Endodermal cell (in vitro differentiated cells): ENCODE measurements around the gene SLC5A2. TPM values are rescaled to one million over a fixed set of nuclear protein-coding genes. Genes with fewer than 3 reads are reported as not detected.
"Not testable (repeated sequence)": the region's sequence is repeated elsewhere in the genome, so short reads cannot be mapped to it uniquely, and the experiment has no call there.

Source experiments
- DNase-seq: peaks from one replicate; pipeline ENCODE4 v3.0.0-alpha.2; 2017
- H3K27ac ChIP-seq: 2 replicates; pipeline ENCODE4 v1.5.1; 2013; ENCODE audit warnings: mild to moderate bottlenecking, low read depth, low read length, moderate library complexity
- H3K27me3 ChIP-seq: 2 replicates; pipeline ENCODE4 v1.6.1; 2013; ENCODE audit warnings: mild to moderate bottlenecking, low read length, moderate library complexity; ENCODE audit not compliant: insufficient read depth, control insufficient read depth, poor library complexity, severe bottlenecking
- H3K36me3 ChIP-seq: 2 replicates; pipeline ENCODE4 v1.7.0; 2013; ENCODE audit warnings: mild to moderate bottlenecking, low read length, moderate library complexity; ENCODE audit not compliant: control insufficient read depth, insufficient read depth
- H3K4me1 ChIP-seq: one replicate; pipeline ENCODE4 v1.7.0; 2013; ENCODE audit warnings: low read length; ENCODE audit not compliant: control insufficient read depth, insufficient read depth
- H3K4me3 ChIP-seq: 2 replicates; pipeline ENCODE4 v1.5.1; 2013; ENCODE audit warnings: mild to moderate bottlenecking, low read length, moderate library complexity
- H3K9ac ChIP-seq: 2 replicates; pipeline ENCODE4 v1.6.1; 2013; ENCODE audit warnings: mild to moderate bottlenecking, low read length, moderate library complexity; ENCODE audit not compliant: poor library complexity, severe bottlenecking; ENCODE audit errors: extremely low read depth
- H3K9me3 ChIP-seq: 2 replicates; pipeline ENCODE4 v1.6.1; 2013; ENCODE audit warnings: mild to moderate bottlenecking, low read length, moderate library complexity; ENCODE audit not compliant: control insufficient read depth
- H3K27ac Mint-ChIP-seq: 2 replicates; pipeline ENCODE4 v1.8.0; 2020; ENCODE audit warnings: mixed read lengths
- H3K27me3 Mint-ChIP-seq: 2 replicates; pipeline ENCODE4 v1.8.0; 2021; ENCODE audit warnings: mild to moderate bottlenecking, mixed read lengths; ENCODE audit not compliant: insufficient read depth
- H3K36me3 Mint-ChIP-seq: 2 replicates; pipeline ENCODE4 v1.8.0; 2020; ENCODE audit warnings: low read depth, mixed read lengths
- H3K4me1 Mint-ChIP-seq: 2 replicates; pipeline ENCODE4 v1.8.0; 2020; ENCODE audit warnings: mixed read lengths
- H3K4me3 Mint-ChIP-seq: 2 replicates; pipeline ENCODE4 v1.8.0; 2020; ENCODE audit warnings: mild to moderate bottlenecking, moderate library complexity, mixed read lengths
- H3K9me3 Mint-ChIP-seq: 2 replicates; pipeline ENCODE4 v1.8.0; 2020; ENCODE audit warnings: mild to moderate bottlenecking, mixed read lengths
- WGBS, 2 experiments: methylation state at CpG; one replicate each; pipeline versions ENCODE4 v1.1.5 to v1.1.7; 2013; ENCODE audit warnings: missing lambda C conversion rate in 2 of 2, mixed read lengths in 1 of 2; ENCODE audit not compliant: insufficient coverage in 1 of 2, insufficient read length in 1 of 2; 5-methylcytosine and 5-hydroxymethylcytosine counted together
- total RNA-seq, 2 donors: library from RNA; stranded (reverse); fragmentation: NEBNext Ultra II Directional in 1 of 2; extraction: Animal tissue kit (Norgen Biotek cat#: 25700) in 1 of 2; gene quantifications; 2 replicates in 1 of 2; 3 replicates in 1 of 2; pipeline ENCODE4 v1.2.1, GENCODE V29; 2021
- TF ChIP-seq, protein P1 (sequence below): fragments of 200-600 bp; sonication (generic); conservative IDR thresholded peaks from 2 replicates; pipeline ENCODE4 v1.5.0; 2021; ENCODE audit warnings: antibody characterized with exemption, mild to moderate bottlenecking

The SLC5A2 gene
- total RNA-seq, 2 donors from 2014 or later, result 0.22 to 0.24 TPM

DNA sequence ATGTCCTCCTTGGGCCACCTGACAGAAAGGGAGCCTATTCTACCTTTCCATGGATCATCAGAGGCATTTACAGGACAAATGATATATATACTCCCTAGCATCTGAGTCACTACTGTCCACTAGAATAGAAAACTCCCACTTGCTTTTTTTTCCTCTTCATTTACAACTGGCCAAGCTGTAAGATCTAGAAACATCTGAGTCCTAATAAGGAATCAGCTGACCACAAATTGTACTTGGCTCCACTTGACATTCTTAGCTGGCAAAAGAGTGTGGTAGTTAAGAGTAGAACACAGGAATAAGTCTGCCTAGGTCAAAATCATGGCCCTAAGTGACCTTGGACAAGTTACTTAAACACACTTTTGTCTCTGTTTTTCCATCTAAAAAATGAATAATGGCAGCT lies 20.1 kb downstream of the SLC5A2 start:
- TF ChIP-seq, protein P1, sequence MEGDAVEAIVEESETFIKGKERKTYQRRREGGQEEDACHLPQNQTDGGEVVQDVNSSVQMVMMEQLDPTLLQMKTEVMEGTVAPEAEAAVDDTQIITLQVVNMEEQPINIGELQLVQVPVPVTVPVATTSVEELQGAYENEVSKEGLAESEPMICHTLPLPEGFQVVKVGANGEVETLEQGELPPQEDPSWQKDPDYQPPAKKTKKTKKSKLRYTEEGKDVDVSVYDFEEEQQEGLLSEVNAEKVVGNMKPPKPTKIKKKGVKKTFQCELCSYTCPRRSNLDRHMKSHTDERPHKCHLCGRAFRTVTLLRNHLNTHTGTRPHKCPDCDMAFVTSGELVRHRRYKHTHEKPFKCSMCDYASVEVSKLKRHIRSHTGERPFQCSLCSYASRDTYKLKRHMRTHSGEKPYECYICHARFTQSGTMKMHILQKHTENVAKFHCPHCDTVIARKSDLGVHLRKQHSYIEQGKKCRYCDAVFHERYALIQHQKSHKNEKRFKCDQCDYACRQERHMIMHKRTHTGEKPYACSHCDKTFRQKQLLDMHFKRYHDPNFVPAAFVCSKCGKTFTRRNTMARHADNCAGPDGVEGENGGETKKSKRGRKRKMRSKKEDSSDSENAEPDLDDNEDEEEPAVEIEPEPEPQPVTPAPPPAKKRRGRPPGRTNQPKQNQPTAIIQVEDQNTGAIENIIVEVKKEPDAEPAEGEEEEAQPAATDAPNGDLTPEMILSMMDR, result no peak
- Mint-ChIP-seq H3K4me1 (peaks cover 12% of the 10 kb centered on the region), H3K27me3 (no peaks in the 10 kb centered on the region), H3K9me3 (no peaks in the 10 kb centered on the region), H3K27ac (no peak overlapping the region), H3K4me3 (no peak overlapping the region), H3K36me3 (peaks cover 9% of the 10 kb centered on the region)
- H3K27me3 ChIP-seq, result no peaks in the 10 kb centered on the region
- H3K4me3 ChIP-seq, result no peak overlapping the region
- DNase-seq, result no peak
- H3K9me3 ChIP-seq, result no peaks in the 10 kb centered on the region
- no peak overlapping the region for H3K9ac ChIP-seq
- no peak overlapping the region for H3K27ac ChIP-seq
- peaks cover 15% of the 10 kb centered on the region for H3K36me3 ChIP-seq
- H3K4me1 ChIP-seq, result no peaks in the 10 kb centered on the region

DNA sequence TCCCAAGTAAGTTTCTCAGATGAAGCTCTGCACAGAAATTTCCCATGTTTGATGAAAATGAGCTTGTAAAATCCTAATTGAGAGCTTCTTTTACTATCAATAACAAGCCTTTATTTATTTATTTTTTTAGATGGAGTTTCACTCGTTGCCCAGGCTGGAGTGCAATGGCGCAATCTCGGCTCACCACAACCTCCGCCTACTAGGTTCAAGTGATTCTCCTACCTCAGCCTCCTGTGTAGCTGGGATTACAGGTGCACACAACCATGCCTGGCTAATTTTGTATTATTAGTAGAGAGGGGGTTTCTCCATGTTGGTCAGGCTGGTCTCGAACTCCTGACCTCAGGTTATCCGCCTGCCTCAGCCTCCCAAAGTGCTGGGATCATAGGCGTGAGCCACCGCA lies 20.6 kb downstream of the SLC5A2 start:
- peaks cover 14% of the 10 kb centered on the region for H3K4me1 Mint-ChIP-seq
- peaks cover 10% of the 10 kb centered on the region for H3K36me3 ChIP-seq
- 92 to 94% methylated on average over 8 of the region's 8 CpGs for WGBS, 2 experiments
- not testable (repeated sequence) for H3K27me3 Mint-ChIP-seq, H3K27ac ChIP-seq, H3K9ac ChIP-seq, H3K27ac Mint-ChIP-seq, H3K4me3 Mint-ChIP-seq, H3K4me3 ChIP-seq, H3K4me1 ChIP-seq, DNase-seq, H3K9me3 Mint-ChIP-seq, H3K9me3 ChIP-seq, H3K27me3 ChIP-seq, H3K36me3 Mint-ChIP-seq

DNA sequence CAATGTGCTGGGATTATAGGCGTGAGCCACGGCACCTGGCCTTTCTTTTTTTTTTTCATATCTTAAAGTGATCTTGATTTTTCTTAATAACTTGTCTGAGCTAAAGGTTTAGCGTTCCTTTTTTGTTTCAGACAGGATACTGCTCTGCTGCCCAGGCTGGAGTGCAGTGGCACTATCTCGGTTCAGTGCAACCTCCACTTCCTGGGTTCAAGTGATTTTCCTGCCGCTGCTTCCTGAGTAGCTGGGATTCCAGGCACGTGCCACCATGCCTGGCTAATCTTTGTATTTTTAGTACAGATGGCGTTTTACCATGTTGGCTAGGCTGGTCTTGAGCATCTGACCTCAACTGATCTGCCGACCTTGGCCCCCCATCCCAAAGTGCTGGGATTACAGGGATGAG lies 21.2 kb downstream of the SLC5A2 start:
- Mint-ChIP-seq H3K9me3 (no peaks in the 10 kb centered on the region), H3K27ac (no peak overlapping the region), H3K36me3 (peaks cover under 1% of the 10 kb centered on the region), H3K4me3 (no peak overlapping the region), H3K4me1 (peaks cover 20% of the 10 kb centered on the region), H3K27me3 (no peaks in the 10 kb centered on the region)
- Histone ChIP-seq H3K36me3 (peaks cover 10% of the 10 kb centered on the region), H3K27me3 (no peaks in the 10 kb centered on the region), H3K9me3 (no peaks in the 10 kb centered on the region), H3K9ac (no peak overlapping the region), H3K27ac (no peak overlapping the region), H3K4me1 (no peaks in the 10 kb centered on the region), H3K4me3 (no peak overlapping the region)
- TF ChIP-seq, protein P1, result no peak
- 85 to 93% methylated on average over 4 to 8 of the region's 8 CpGs for WGBS, 2 experiments
- DNase-seq, result no peak

DNA sequence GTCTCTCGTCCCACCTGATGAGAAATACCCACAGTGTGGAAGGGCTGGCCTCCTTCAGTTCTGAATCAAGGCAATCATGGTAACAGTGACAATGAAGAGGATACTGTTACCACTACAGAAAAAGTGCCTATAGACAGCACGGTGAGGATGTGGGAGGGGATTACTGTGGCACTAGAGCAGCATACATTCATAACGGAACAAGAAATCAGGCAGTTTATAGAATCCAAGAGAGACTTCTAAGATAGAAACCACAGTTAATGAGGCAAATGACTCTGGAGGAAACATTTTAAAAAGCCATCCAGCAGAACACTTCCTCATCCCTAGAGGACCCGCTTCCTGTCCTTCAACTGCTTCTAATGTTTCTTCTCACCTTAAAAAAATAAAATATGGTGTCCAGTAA lies 22.6 kb downstream of the SLC5A2 start:
- Mint-ChIP-seq H3K4me1 (peaks cover 21% of the 10 kb centered on the region), H3K27me3 (peaks cover 5% of the 10 kb centered on the region), H3K36me3 (no peaks in the 10 kb centered on the region), H3K9me3 (no peaks in the 10 kb centered on the region), H3K27ac (no peak overlapping the region), H3K4me3 (no peak overlapping the region)
- Histone ChIP-seq H3K4me1 (no peaks in the 10 kb centered on the region), H3K27ac (no peak overlapping the region), H3K9me3 (no peaks in the 10 kb centered on the region), H3K4me3 (no peak overlapping the region), H3K9ac (no peak overlapping the region), H3K27me3 (no peaks in the 10 kb centered on the region), H3K36me3 (peaks cover 3% of the 10 kb centered on the region)
- DNase-seq, result no peak
- TF ChIP-seq, protein P1, result no peak
- WGBS, 2 experiments, result 91 to 100% methylated on average over 4 of the region's 4 CpGs
